ENCODE measurements around the gene MAFG.

MAFG gene

GRCh38 chr17:81927653-81928543 is at the start of gene MAFG:
Gene MAFG (minus strand): TSS chr17:81927735. CDS start chr17:81923185, 4,550 bp downstream.
- FAIRE-seq = no peak

GRCh38 chr17:81976332-81977210 is 49.0 kb upstream of the MAFG start:
- FAIRE-seq = no peak

GRCh38 chr17:81973432-81973831 is 45.9 kb upstream of the MAFG start:
- FAIRE-seq = no peak

- no peak for FAIRE-seq
These were observed 41.6 kb upstream of the MAFG start for GRCh38 chr17:81968850-81969812.

- no peak for FAIRE-seq
These were observed 40.8 kb upstream of the MAFG start for GRCh38 chr17:81968396-81968745.

- FAIRE-seq = no peak
These were observed 40.2 kb upstream of the MAFG start for GRCh38 chr17:81967533-81968395.

GRCh38 chr17:81967244-81967532 is 39.7 kb upstream of the MAFG start:
- FAIRE-seq = no peak

GRCh38 chr17:81966343-81967243 is 39.1 kb upstream of the MAFG start:
- FAIRE-seq = no peak

GRCh38 chr17:81964081-81964849 is 36.7 kb upstream of the MAFG start:
- no peak for FAIRE-seq

GRCh38 chr17:81962499-81963441 is 35.2 kb upstream of the MAFG start:
- no peak for FAIRE-seq

GRCh38 chr17:81961521-81962498 is 34.3 kb upstream of the MAFG start:
- no peak for FAIRE-seq

- FAIRE-seq = no peak
These were observed 33.6 kb upstream of the MAFG start, which contains the start of gene NOTUM for GRCh38 chr17:81961087-81961511. Gene NOTUM (minus strand): TSS chr17:81961187. CDS start chr17:81960909, 278 bp downstream.

- no peak for FAIRE-seq
These were observed 32.8 kb upstream of the MAFG start for GRCh38 chr17:81960130-81960958.

GRCh38 chr17:81959362-81960129 is 32.0 kb upstream of the MAFG start:
- no peak for FAIRE-seq

- no peak for FAIRE-seq
These were observed 31.3 kb upstream of the MAFG start for GRCh38 chr17:81958633-81959342.

Data from TTC549 (cell line).